ENCODE results near the gene NAXD.

Gene NAXD

GRCh38 chr13:110633776-110634175 lies 18.4 kb downstream of the NAXD start:
- no peak for DNase-seq (ENCODE audit: extremely low read depth, insufficient read length)
- H3K4me3 ChIP-seq (replicated peaks; ENCODE audit: low read depth, low read length) = no peak overlapping the region
- peaks cover 26% of the 10 kb centered on the region for H3K36me3 ChIP-seq (ENCODE audit: control insufficient read depth, insufficient read depth, low read length)
- no peaks in the 10 kb centered on the region for H3K27me3 ChIP-seq (replicated peaks; ENCODE audit: control insufficient read depth, insufficient read depth, low read length)
- TF ChIP-seq CTCF (IDR thresholded peaks at IDR 0.05; ENCODE audit: insufficient read depth, low read length, poor library complexity, severe bottlenecking) = no peak

GRCh38 chr13:110634558-110634957 lies 19.2 kb downstream of the NAXD start:
- H3K27me3 ChIP-seq (replicated peaks; ENCODE audit: control insufficient read depth, insufficient read depth, low read length) = no peaks in the 10 kb centered on the region
- no peak for TF ChIP-seq CTCF (IDR thresholded peaks at IDR 0.05; ENCODE audit: insufficient read depth, low read length, poor library complexity, severe bottlenecking)
- H3K36me3 ChIP-seq (ENCODE audit: control insufficient read depth, insufficient read depth, low read length) = peaks cover 31% of the 10 kb centered on the region
- H3K4me3 ChIP-seq (replicated peaks; ENCODE audit: low read depth, low read length) = no peak overlapping the region
- DNase-seq (ENCODE audit: extremely low read depth, insufficient read length) = no peak

- TF ChIP-seq CTCF (IDR thresholded peaks at IDR 0.05; ENCODE audit: insufficient read depth, low read length, poor library complexity, severe bottlenecking) = no peak
- Histone ChIP-seq H3K36me3 (ENCODE audit: control insufficient read depth, insufficient read depth, low read length) (peaks cover 34% of the 10 kb centered on the region), H3K27me3 (replicated peaks; ENCODE audit: control insufficient read depth, insufficient read depth, low read length) (no peaks in the 10 kb centered on the region), H3K4me3 (replicated peaks; ENCODE audit: low read depth, low read length) (no peak overlapping the region)
- no peak for DNase-seq (ENCODE audit: extremely low read depth, insufficient read length)
Observed at GRCh38 chr13:110635405-110636002, 20.2 kb downstream of the NAXD start.

- Histone ChIP-seq H3K36me3 (ENCODE audit: control insufficient read depth, insufficient read depth, low read length) (peaks cover 38% of the 10 kb centered on the region), H3K27me3 (replicated peaks; ENCODE audit: control insufficient read depth, insufficient read depth, low read length) (no peaks in the 10 kb centered on the region), H3K4me3 (replicated peaks; ENCODE audit: low read depth, low read length) (no peak overlapping the region)
- DNase-seq (ENCODE audit: extremely low read depth, insufficient read length) = no peak
- no peak for TF ChIP-seq CTCF (IDR thresholded peaks at IDR 0.05; ENCODE audit: insufficient read depth, low read length, poor library complexity, severe bottlenecking)
Observed at GRCh38 chr13:110636053-110636475, 20.7 kb downstream of the NAXD start.

GRCh38 chr13:110636701-110637201 lies 21.4 kb downstream of the NAXD start:
- Histone ChIP-seq H3K36me3 (ENCODE audit: control insufficient read depth, insufficient read depth, low read length) (peaks cover 40% of the 10 kb centered on the region), H3K4me3 (replicated peaks; ENCODE audit: low read depth, low read length) (no peak overlapping the region), H3K27me3 (replicated peaks; ENCODE audit: control insufficient read depth, insufficient read depth, low read length) (no peaks in the 10 kb centered on the region)
- DNase-seq (ENCODE audit: extremely low read depth, insufficient read length) = no peak
- no peak for TF ChIP-seq CTCF (IDR thresholded peaks at IDR 0.05; ENCODE audit: insufficient read depth, low read length, poor library complexity, severe bottlenecking)

GRCh38 chr13:110637275-110637674 lies 21.9 kb downstream of the NAXD start:
- no peak for TF ChIP-seq CTCF (IDR thresholded peaks at IDR 0.05; ENCODE audit: insufficient read depth, low read length, poor library complexity, severe bottlenecking)
- no peak for DNase-seq (ENCODE audit: extremely low read depth, insufficient read length)
- Histone ChIP-seq H3K36me3 (ENCODE audit: control insufficient read depth, insufficient read depth, low read length) (peaks cover 44% of the 10 kb centered on the region), H3K27me3 (replicated peaks; ENCODE audit: control insufficient read depth, insufficient read depth, low read length) (no peaks in the 10 kb centered on the region), H3K4me3 (replicated peaks; ENCODE audit: low read depth, low read length) (no peak overlapping the region)

Data from GM06990 (cell line).